CD14-positive monocyte (primary cell): Measurements from ENCODE around the gene AMOTL1. TPM values are rescaled to one million over a fixed set of nuclear protein-coding genes. Genes with fewer than 3 reads are reported as not detected.

Experiments
- DNase-seq, 3 donors: peaks; one replicate each; pipeline ENCODE4 v3.0.0-alpha.2; 2011 to 2022
- H2AFZ ChIP-seq: 2 replicates; pipeline ENCODE4 v1.6.0; 2012; ENCODE audit warnings: mild to moderate bottlenecking, low read depth, low read length, inconsistent platforms; ENCODE audit not compliant: insufficient read depth, poor library complexity, severe bottlenecking
- H3K27ac ChIP-seq, 2 donors: 1 replicate in 1 of 2; 2 replicates in 1 of 2; pipeline ENCODE4 v1.5.1; 2012 to 2013; ENCODE audit warnings: low read length in 2 of 2, control low read depth in 1 of 2, inconsistent platforms in 1 of 2, low read depth in 1 of 2, mild to moderate bottlenecking in 1 of 2
- H3K27me3 ChIP-seq, 2 donors: one replicate each; pipeline versions ENCODE4 v1.6.0 to v1.6.1; 2011 to 2013; ENCODE audit warnings: low read length in 2 of 2; ENCODE audit not compliant: control insufficient read depth in 2 of 2, insufficient read depth in 2 of 2
- H3K36me3 ChIP-seq, 2 donors: replicated peaks in 1 of 2; 1 replicate in 1 of 2; 2 replicates in 1 of 2; pipeline versions ENCODE4 v1.5.1 to v1.6.1; 2012 to 2013; ENCODE audit warnings: low read length in 2 of 2, control low read depth in 1 of 2, inconsistent platforms in 1 of 2, mild to moderate bottlenecking in 1 of 2; ENCODE audit not compliant: insufficient read depth in 2 of 2, control insufficient read depth in 1 of 2
- H3K4me1 ChIP-seq, 2 donors: 1 replicate in 1 of 2; 2 replicates in 1 of 2; pipeline versions ENCODE4 v1.5.1 to v1.6.1; 2012 to 2013; ENCODE audit warnings: low read length in 2 of 2, control low read depth in 1 of 2, inconsistent platforms in 1 of 2, mild to moderate bottlenecking in 1 of 2, moderate library complexity in 1 of 2; ENCODE audit not compliant: insufficient read depth in 2 of 2, control insufficient read depth in 1 of 2
- H3K4me2 ChIP-seq: replicated peaks from 2 replicates; pipeline ENCODE3; 2012; ENCODE audit warnings: low read length, moderate library complexity, mild to moderate bottlenecking; ENCODE audit not compliant: poor library complexity, severe bottlenecking; ENCODE audit errors: extremely low read depth
- H3K4me3 ChIP-seq, 3 experiments: fragments of 200-600 bp in 1 of 3; sonication (generic) in 1 of 3; replicated peaks in 1 of 3; 1 replicate in 2 of 3; 2 replicates in 1 of 3; pipeline ENCODE4 v1.5.1; 2011 to 2013; ENCODE audit warnings: low read length in 3 of 3, mild to moderate bottlenecking in 3 of 3, control low read depth in 2 of 3, low read depth in 2 of 3, inconsistent platforms in 1 of 3, moderate library complexity in 1 of 3
- H3K79me2 ChIP-seq: 2 replicates; pipeline ENCODE4 v1.6.0; 2012; ENCODE audit warnings: mild to moderate bottlenecking, control low read depth, inconsistent platforms, low read length, moderate library complexity; ENCODE audit not compliant: insufficient read depth
- H3K9ac ChIP-seq: 2 replicates; pipeline ENCODE4 v1.6.0; 2017; ENCODE audit warnings: low read length, mild to moderate bottlenecking; ENCODE audit not compliant: insufficient read depth, poor library complexity, severe bottlenecking
- H3K9me3 ChIP-seq, 2 donors: replicated peaks in 1 of 2; 1 replicate in 1 of 2; 2 replicates in 1 of 2; pipeline versions ENCODE4 v1.5.1 to v1.6.1; 2012 to 2013; ENCODE audit warnings: low read length in 2 of 2, control low read depth in 1 of 2; ENCODE audit not compliant: control insufficient read depth in 1 of 2, insufficient read depth in 1 of 2
- H4K20me1 ChIP-seq: 2 replicates; pipeline ENCODE4 v1.6.0; 2012; ENCODE audit warnings: mild to moderate bottlenecking, low read length, control low read depth, moderate library complexity; ENCODE audit not compliant: insufficient read depth
- H3K27ac Mint-ChIP-seq, 7 donors: one replicate each; pipeline ENCODE4 v1.8.0; 2020; ENCODE audit warnings: mild to moderate bottlenecking in 7 of 7, mixed read lengths in 7 of 7, moderate library complexity in 6 of 7, inconsistent platforms in 2 of 7
- H3K27me3 Mint-ChIP-seq, 3 donors: one replicate each; pipeline ENCODE4 v1.8.0; 2021 to 2022; ENCODE audit warnings: low read depth in 3 of 3, mild to moderate bottlenecking in 3 of 3, mixed read lengths in 3 of 3, moderate library complexity in 3 of 3, inconsistent platforms in 1 of 3
- H3K36me3 Mint-ChIP-seq, 2 donors: one replicate each; pipeline ENCODE4 v1.8.0; 2020; ENCODE audit warnings: mixed read lengths in 2 of 2, inconsistent platforms in 1 of 2, mild to moderate bottlenecking in 1 of 2
- H3K4me1 Mint-ChIP-seq: one replicate; pipeline ENCODE4 v1.8.0; 2020; ENCODE audit warnings: mild to moderate bottlenecking, mixed read lengths
- H3K4me3 Mint-ChIP-seq, 2 donors: one replicate each; pipeline ENCODE4 v1.8.0; 2020; ENCODE audit warnings: mild to moderate bottlenecking in 2 of 2, mixed read lengths in 2 of 2, moderate library complexity in 1 of 2
- H3K9me3 Mint-ChIP-seq, 7 donors: one replicate each; pipeline ENCODE4 v1.8.0; 2020 to 2022; ENCODE audit warnings: mixed read lengths in 7 of 7, mild to moderate bottlenecking in 6 of 7, moderate library complexity in 6 of 7, inconsistent platforms in 2 of 7
- WGBS: methylation state at CpG from one replicate; pipeline ENCODE4 v1.1.5; 2013; ENCODE audit warnings: missing lambda C conversion rate; ENCODE audit not compliant: insufficient coverage; 5-methylcytosine and 5-hydroxymethylcytosine counted together
- intact Hi-C, 2 donors: fragments of 100-400 bp; cut with micrococcal nuclease; formaldehyde crosslinking; loops; one replicate each; pipeline versions ENCODE4 v1.15.0 to v1.15.1; 2023
- polyA plus RNA-seq, 3 donors: library from polyadenylated mRNA; depleted of rRNA in 1 of 3; unstranded in 2 of 3; stranded (reverse) in 1 of 3; fragments of 300-500 nt in 2 of 3; fragments of >200 nt in 1 of 3; fragmentation: Illumina TruSeq in 2 of 3; gene quantifications; 1 replicate in 2 of 3; 2 replicates in 1 of 3; pipeline ENCODE4 v1.2.3, GENCODE V29; 2012 to 2021
- TF ChIP-seq, protein P1 (sequence below): fragments of 200-600 bp; IDR thresholded peaks from one replicate; pipeline ENCODE4 v1.8.0; 2022; ENCODE audit warnings: antibody characterized with exemption, mild to moderate bottlenecking

The AMOTL1 gene
- polyA plus RNA-seq, 3 donors = 0.41 to 0.66 (median 0.46) TPM

GRCh38 chr11:94897330-94897768 lies 129.2 kb downstream of the AMOTL1 start:
- Histone ChIP-seq H3K4me3 (no peak overlapping the region), H3K4me2 (no peak overlapping the region), H3K4me1 (no peaks in the 10 kb centered on the region), H3K36me3 (no peaks in the 10 kb centered on the region), H3K9ac (no peak overlapping the region), H3K27ac (no peak overlapping the region), H3K9me3 (peaks cover 0 to 5% of the 10 kb centered on the region in 2 donors), H4K20me1 (no peaks in the 10 kb centered on the region), H2AFZ (no peak overlapping the region), H3K79me2 (no peaks in the 10 kb centered on the region), H3K27me3 (no peaks in the 10 kb centered on the region)
- TF ChIP-seq, protein P1, sequence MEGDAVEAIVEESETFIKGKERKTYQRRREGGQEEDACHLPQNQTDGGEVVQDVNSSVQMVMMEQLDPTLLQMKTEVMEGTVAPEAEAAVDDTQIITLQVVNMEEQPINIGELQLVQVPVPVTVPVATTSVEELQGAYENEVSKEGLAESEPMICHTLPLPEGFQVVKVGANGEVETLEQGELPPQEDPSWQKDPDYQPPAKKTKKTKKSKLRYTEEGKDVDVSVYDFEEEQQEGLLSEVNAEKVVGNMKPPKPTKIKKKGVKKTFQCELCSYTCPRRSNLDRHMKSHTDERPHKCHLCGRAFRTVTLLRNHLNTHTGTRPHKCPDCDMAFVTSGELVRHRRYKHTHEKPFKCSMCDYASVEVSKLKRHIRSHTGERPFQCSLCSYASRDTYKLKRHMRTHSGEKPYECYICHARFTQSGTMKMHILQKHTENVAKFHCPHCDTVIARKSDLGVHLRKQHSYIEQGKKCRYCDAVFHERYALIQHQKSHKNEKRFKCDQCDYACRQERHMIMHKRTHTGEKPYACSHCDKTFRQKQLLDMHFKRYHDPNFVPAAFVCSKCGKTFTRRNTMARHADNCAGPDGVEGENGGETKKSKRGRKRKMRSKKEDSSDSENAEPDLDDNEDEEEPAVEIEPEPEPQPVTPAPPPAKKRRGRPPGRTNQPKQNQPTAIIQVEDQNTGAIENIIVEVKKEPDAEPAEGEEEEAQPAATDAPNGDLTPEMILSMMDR = peak; percentile 96
- DNase-seq = peak; percentile 27 to 49 (median 44)
- H3K4me3 Mint-ChIP-seq = no peak overlapping the region
- H3K9me3 Mint-ChIP-seq = peaks cover 4 to 13% (median 7%) of the 10 kb centered on the region in 7 donors
- H3K4me1 Mint-ChIP-seq = peaks cover 2% of the 10 kb centered on the region
- H3K36me3 Mint-ChIP-seq = peaks cover 0 to 7% of the 10 kb centered on the region in 2 donors
- intact Hi-C loops = loop anchor here (2.0 kb wide), 1 partner anchor 275 kb away; no protein-coding TSS in a partner anchor
- no peak overlapping the region for H3K27ac Mint-ChIP-seq
- no peaks in the 10 kb centered on the region for H3K27me3 Mint-ChIP-seq
- WGBS = 0% methylated on average over 1 of the region's 1 CpG

- Mint-ChIP-seq H3K27ac (no peak overlapping the region), H3K36me3 (no peaks in the 10 kb centered on the region), H3K4me1 (no peaks in the 10 kb centered on the region), H3K4me3 (no peak overlapping the region), H3K27me3 (peaks cover 0 to 3% (median 0%) of the 10 kb centered on the region in 3 donors), H3K9me3 (peaks cover 0 to 3% (median 0%) of the 10 kb centered on the region in 7 donors)
- DNase-seq = no peak
- TF ChIP-seq, protein P1 = no peak
- H2AFZ ChIP-seq = no peak overlapping the region
- WGBS = no CpG with 5 or more reads among the region's 2 CpGs
- no peak overlapping the region for H3K9ac ChIP-seq
- no peaks in the 10 kb centered on the region for H3K36me3 ChIP-seq
- H3K4me2 ChIP-seq = no peak overlapping the region
- no peaks in the 10 kb centered on the region for H4K20me1 ChIP-seq
- intact Hi-C loops = no loop called here
- no peaks in the 10 kb centered on the region for H3K9me3 ChIP-seq
- H3K27ac ChIP-seq = no peak overlapping the region
- no peak overlapping the region for H3K4me3 ChIP-seq
- no peaks in the 10 kb centered on the region for H3K79me2 ChIP-seq
- no peaks in the 10 kb centered on the region for H3K27me3 ChIP-seq
- H3K4me1 ChIP-seq = no peaks in the 10 kb centered on the region
These were observed 139.1 kb downstream of the AMOTL1 start for GRCh38 chr11:94907226-94907625.
